DOHH2 (cell line): ENCODE results near the gene ACTN3.
A peak's percentile ranks its signal among the peaks of the same experiment; 100 is the strongest.

Experiments used
- H3F3A ChIP-seq: fragments of 200-600 bp; sonication (generic), shearing (Covaris generic); 2 replicates; pipeline ENCODE4 v1.6.0; 2016; ENCODE audit warnings: antibody characterized with exemption, mild to moderate bottlenecking; ENCODE audit not compliant: control insufficient read depth, insufficient read depth
- H3K27ac ChIP-seq: fragments of 200-600 bp; sonication (generic); 2 replicates; pipeline ENCODE4 v1.5.1; 2014; ENCODE audit warnings: low read depth, mild to moderate bottlenecking, low read length, moderate library complexity
- H3K27me3 ChIP-seq: fragments of 200-600 bp; sonication (generic); 2 replicates; pipeline ENCODE4 v1.6.1; 2014; ENCODE audit warnings: mild to moderate bottlenecking, low read length, mixed read lengths; ENCODE audit not compliant: control insufficient read depth
- H3K36me3 ChIP-seq: fragments of 200-600 bp; sonication (generic); 2 replicates; pipeline ENCODE4 v1.6.1; 2014; ENCODE audit warnings: mild to moderate bottlenecking, low read length, moderate library complexity, mixed read lengths; ENCODE audit not compliant: control insufficient read depth
- H3K4me1 ChIP-seq: fragments of 200-600 bp; sonication (generic); 2 replicates; pipeline ENCODE4 v1.6.1; 2014; ENCODE audit warnings: mild to moderate bottlenecking, low read length, mixed read lengths; ENCODE audit not compliant: control insufficient read depth
- H3K4me2 ChIP-seq: fragments of 200-600 bp; sonication (generic); 2 replicates; pipeline ENCODE4 v1.6.0; 2014; ENCODE audit warnings: mild to moderate bottlenecking, low read length, moderate library complexity
- H3K4me3 ChIP-seq: fragments of 200-600 bp; sonication (generic); 2 replicates; pipeline ENCODE4 v1.5.1; 2014; ENCODE audit warnings: mild to moderate bottlenecking, low read length, mixed read lengths
- H3K79me2 ChIP-seq: fragments of 200-600 bp; sonication (generic); 2 replicates; pipeline ENCODE4 v1.6.1; 2014; ENCODE audit warnings: mild to moderate bottlenecking, low read length, mixed read lengths; ENCODE audit not compliant: control insufficient read depth
- H3K9me2 ChIP-seq: fragments of 200-600 bp; sonication (generic); replicated peaks from 2 replicates; pipeline ENCODE4 v1.6.1; 2014; ENCODE audit warnings: mild to moderate bottlenecking, low read length, mixed read lengths; ENCODE audit not compliant: control insufficient read depth
- H3K9me3 ChIP-seq: fragments of 200-600 bp; sonication (generic); 2 replicates; pipeline ENCODE4 v1.6.1; 2014; ENCODE audit warnings: antibody characterized with exemption, low read length, mixed read lengths; ENCODE audit not compliant: control insufficient read depth, insufficient read depth
- H4K20me1 ChIP-seq: fragments of 200-600 bp; sonication (generic); 2 replicates; pipeline ENCODE4 v1.6.0; 2014; ENCODE audit warnings: low read depth, mild to moderate bottlenecking, antibody characterized with exemption, low read length, moderate library complexity; ENCODE audit not compliant: control insufficient read depth, insufficient read depth
- EZH2phosphoT487 ChIP-seq: fragments of 200-600 bp; sonication (generic); IDR thresholded peaks from 2 replicates; pipeline ENCODE4 v1.6.1; 2017; ENCODE audit warnings: borderline replicate concordance, mild to moderate bottlenecking, antibody characterized with exemption, low read length, moderate library complexity, mixed read lengths
- TF ChIP-seq, protein P1 (sequence below): fragments of 200-600 bp; sonication (generic); IDR thresholded peaks from one replicate; pipeline ENCODE4 v1.5.1; 2014; ENCODE audit warnings: antibody characterized with exemption, mild to moderate bottlenecking, low read depth, low read length; ENCODE audit not compliant: poor library complexity, severe bottlenecking

Gene ACTN3

DNA sequence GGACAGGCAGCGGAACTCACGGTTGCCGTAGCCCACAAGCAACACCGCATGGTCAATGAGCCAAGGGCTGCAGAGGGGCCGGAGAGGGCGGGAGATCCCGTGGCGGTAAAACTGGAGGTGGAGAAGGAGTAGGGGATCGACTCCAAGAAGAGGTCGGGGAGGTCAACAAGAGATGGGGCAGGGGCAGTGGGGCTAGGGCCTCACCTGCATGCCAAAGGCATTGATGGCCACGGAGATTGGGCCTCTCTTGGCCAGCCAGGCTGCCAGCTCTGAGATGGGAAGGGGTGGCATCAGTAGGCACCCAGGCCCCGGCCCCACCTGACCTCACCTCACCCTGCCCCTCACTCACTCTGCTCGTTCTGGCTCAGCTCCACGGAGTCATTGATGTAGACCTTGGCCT lies 17.8 kb downstream of the ACTN3 start:
- H3K9me2 ChIP-seq = no peaks in the 10 kb centered on the region
- no peak overlapping the region for H3K4me3 ChIP-seq
- TF ChIP-seq, protein P1, sequence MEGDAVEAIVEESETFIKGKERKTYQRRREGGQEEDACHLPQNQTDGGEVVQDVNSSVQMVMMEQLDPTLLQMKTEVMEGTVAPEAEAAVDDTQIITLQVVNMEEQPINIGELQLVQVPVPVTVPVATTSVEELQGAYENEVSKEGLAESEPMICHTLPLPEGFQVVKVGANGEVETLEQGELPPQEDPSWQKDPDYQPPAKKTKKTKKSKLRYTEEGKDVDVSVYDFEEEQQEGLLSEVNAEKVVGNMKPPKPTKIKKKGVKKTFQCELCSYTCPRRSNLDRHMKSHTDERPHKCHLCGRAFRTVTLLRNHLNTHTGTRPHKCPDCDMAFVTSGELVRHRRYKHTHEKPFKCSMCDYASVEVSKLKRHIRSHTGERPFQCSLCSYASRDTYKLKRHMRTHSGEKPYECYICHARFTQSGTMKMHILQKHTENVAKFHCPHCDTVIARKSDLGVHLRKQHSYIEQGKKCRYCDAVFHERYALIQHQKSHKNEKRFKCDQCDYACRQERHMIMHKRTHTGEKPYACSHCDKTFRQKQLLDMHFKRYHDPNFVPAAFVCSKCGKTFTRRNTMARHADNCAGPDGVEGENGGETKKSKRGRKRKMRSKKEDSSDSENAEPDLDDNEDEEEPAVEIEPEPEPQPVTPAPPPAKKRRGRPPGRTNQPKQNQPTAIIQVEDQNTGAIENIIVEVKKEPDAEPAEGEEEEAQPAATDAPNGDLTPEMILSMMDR = no peak
- no peak for TF ChIP-seq EZH2phosphoT487
- no peaks in the 10 kb centered on the region for H3K9me3 ChIP-seq
- H3K79me2 ChIP-seq = no peaks in the 10 kb centered on the region
- H3K4me1 ChIP-seq = peaks cover 11% of the 10 kb centered on the region
- no peaks in the 10 kb centered on the region for H3K36me3 ChIP-seq
- peaks cover 28% of the 10 kb centered on the region for H3K27me3 ChIP-seq
- H3K27ac ChIP-seq = no peak overlapping the region
- no peaks in the 10 kb centered on the region for H4K20me1 ChIP-seq
- no peaks in the 10 kb centered on the region for H3F3A ChIP-seq
- no peak overlapping the region for H3K4me2 ChIP-seq

DNA sequence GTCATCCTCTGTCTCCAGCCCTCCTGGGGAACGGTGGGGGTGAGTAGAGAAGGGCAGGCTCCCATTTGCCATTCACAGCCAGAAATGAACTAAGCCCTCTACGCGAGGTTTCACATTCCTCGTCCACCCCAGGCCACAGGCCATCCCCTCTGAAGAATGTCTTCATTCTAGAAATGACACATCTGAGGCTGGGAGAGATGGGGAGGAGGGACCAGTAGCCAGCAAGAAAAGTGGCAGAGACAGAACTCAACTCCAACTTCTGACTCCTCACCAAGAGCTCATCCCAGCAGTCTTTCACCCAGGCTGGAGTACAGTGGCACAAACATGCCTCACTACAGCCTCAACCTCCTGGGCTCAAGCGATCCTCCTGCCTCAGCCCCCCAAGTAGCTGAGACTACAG lies 18.3 kb downstream of the ACTN3 start:
- no peaks in the 10 kb centered on the region for H3K9me2 ChIP-seq
- peaks cover 11% of the 10 kb centered on the region for H3K4me1 ChIP-seq
- no peak overlapping the region for H3K4me2 ChIP-seq
- H3K27ac ChIP-seq = no peak overlapping the region
- no peaks in the 10 kb centered on the region for H3K9me3 ChIP-seq
- H3K27me3 ChIP-seq = peaks cover 28% of the 10 kb centered on the region
- H3K36me3 ChIP-seq = no peaks in the 10 kb centered on the region
- no peak overlapping the region for H3K4me3 ChIP-seq
- no peak for TF ChIP-seq EZH2phosphoT487
- TF ChIP-seq, protein P1 = no peak
- H4K20me1 ChIP-seq = no peaks in the 10 kb centered on the region
- no peaks in the 10 kb centered on the region for H3K79me2 ChIP-seq
- no peaks in the 10 kb centered on the region for H3F3A ChIP-seq

DNA sequence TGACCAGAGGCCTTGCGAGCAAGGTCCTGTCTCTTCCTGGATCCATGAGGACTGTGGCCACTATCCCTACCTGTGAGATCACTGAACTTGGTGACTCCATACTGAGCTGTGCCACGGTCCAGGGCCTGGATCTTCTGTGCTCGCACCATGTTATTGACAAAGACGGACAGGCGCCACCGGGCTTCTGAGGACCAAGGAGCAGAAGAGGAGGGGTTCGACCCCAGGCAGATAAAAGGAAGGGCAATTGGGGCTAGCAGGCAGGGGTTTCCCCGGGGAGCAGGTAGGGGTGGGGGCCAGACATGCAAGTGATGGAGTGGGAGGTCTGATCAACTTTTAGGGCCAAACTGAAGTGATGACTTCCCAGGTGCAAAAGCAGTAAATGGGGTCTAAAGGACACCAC lies 19.5 kb downstream of the ACTN3 start:
- Histone ChIP-seq H3K27ac (no peak overlapping the region), H3K4me2 (no peak overlapping the region), H3K9me2 (no peaks in the 10 kb centered on the region), H3K79me2 (no peaks in the 10 kb centered on the region), H3K4me1 (peaks cover 11% of the 10 kb centered on the region), H3K4me3 (no peak overlapping the region), H3F3A (no peaks in the 10 kb centered on the region), H3K9me3 (no peaks in the 10 kb centered on the region), H3K27me3 (peaks cover 34% of the 10 kb centered on the region), H4K20me1 (no peaks in the 10 kb centered on the region), H3K36me3 (no peaks in the 10 kb centered on the region)
- TF ChIP-seq EZH2phosphoT487 = no peak
- TF ChIP-seq, protein P1 = no peak

DNA sequence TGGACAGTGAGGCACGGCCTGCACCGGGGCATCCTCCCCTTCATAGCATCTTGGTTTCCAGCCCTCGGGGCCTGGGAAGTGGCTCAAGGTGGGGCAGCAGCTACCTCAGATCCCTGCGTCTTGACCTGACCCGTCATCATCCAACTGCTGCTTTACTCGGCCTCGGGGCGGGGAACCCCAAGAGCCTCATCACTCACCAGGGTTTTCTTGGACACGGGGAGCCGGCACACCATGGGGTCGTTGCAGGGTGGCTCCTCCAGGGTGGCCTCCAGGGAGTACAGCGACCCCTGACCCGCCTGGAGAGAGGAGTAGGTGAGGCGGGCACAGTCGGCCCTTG lies 21.1 kb downstream of the ACTN3 start:
- Histone ChIP-seq H3K4me2 (peak overlapping the region; percentile 76), H3K27ac (no peak overlapping the region), H3K9me2 (no peaks in the 10 kb centered on the region), H3K4me1 (peaks cover 11% of the 10 kb centered on the region), H3F3A (no peaks in the 10 kb centered on the region), H4K20me1 (no peaks in the 10 kb centered on the region), H3K27me3 (peaks cover 34% of the 10 kb centered on the region), H3K4me3 (peak overlapping the region; percentile 69), H3K36me3 (no peaks in the 10 kb centered on the region), H3K9me3 (no peaks in the 10 kb centered on the region), H3K79me2 (no peaks in the 10 kb centered on the region)
- TF ChIP-seq, protein P1 = no peak
- no peak for TF ChIP-seq EZH2phosphoT487
